ENCODE results near the gene KLF18.

DNA sequence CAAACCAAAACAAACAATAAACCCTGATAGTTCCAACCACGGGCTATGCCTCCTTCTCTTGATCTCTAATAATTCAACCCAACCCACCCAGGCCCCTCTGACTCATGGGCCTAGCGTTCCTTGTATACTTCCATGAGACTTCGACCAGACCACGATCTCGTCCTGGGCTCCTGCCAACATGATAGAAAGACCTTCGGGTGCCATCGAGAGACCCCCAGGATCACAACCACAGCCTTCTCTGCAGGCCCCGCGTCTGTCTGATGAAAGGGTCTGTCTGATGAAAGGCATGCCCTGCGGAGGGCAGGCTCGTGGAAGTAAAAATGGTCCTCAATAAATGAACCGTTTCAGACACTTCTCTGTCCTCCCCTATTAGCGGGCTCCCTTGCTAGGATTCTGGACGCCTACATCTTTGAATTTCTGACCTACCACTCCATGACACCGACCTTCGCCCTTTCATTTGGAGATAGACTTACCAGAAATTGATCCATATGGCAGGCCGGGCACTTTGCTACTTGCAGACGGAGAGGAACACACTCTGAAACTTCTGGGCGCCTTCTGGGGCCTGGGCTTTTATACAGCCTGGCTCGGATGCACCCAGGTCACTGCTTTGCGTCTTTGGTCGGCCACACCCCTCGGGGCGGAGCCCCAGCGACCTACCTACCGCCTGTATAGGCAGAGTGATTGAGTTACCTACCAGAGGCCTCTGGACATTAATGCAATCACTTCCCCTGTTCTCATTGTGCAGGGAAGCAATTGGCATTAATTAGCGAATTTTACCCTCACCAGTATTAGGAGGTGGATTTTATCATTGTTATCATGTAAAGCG lies 5.3 kb upstream of the KLF18 start:
- TF ChIP-seq, protein P1, sequence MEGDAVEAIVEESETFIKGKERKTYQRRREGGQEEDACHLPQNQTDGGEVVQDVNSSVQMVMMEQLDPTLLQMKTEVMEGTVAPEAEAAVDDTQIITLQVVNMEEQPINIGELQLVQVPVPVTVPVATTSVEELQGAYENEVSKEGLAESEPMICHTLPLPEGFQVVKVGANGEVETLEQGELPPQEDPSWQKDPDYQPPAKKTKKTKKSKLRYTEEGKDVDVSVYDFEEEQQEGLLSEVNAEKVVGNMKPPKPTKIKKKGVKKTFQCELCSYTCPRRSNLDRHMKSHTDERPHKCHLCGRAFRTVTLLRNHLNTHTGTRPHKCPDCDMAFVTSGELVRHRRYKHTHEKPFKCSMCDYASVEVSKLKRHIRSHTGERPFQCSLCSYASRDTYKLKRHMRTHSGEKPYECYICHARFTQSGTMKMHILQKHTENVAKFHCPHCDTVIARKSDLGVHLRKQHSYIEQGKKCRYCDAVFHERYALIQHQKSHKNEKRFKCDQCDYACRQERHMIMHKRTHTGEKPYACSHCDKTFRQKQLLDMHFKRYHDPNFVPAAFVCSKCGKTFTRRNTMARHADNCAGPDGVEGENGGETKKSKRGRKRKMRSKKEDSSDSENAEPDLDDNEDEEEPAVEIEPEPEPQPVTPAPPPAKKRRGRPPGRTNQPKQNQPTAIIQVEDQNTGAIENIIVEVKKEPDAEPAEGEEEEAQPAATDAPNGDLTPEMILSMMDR (IDR thresholded peaks at IDR 0.05; ENCODE audit: low read depth, low read length): no peak
- TF ChIP-seq EZH2phosphoT487 (IDR thresholded peaks at IDR 0.05; ENCODE audit: low read depth): no peak
